Hepatocyte (in vitro differentiated cells): ENCODE measurements around the gene RPIA. TPM values are rescaled to one million over a fixed set of nuclear protein-coding genes. Genes with fewer than 3 reads are reported as not detected.

Source experiments
- DNase-seq: peaks from one replicate; pipeline ENCODE4 v3.0.0-alpha.2; 2016; ENCODE audit warnings: low spot score
- H2AFZ ChIP-seq: fragments of 200-600 bp; sonication (generic); 2 replicates; pipeline ENCODE4 v1.6.0; 2016; ENCODE audit warnings: antibody characterized with exemption, mild to moderate bottlenecking
- H3K27ac ChIP-seq: fragments of 200-600 bp; sonication (generic); 2 replicates; pipeline ENCODE4 v1.5.1; 2016; ENCODE audit warnings: mild to moderate bottlenecking
- H3K27me3 ChIP-seq: fragments of 200-600 bp; sonication (generic); 2 replicates; pipeline ENCODE4 v1.6.1; 2016
- H3K36me3 ChIP-seq: fragments of 200-600 bp; sonication (generic); replicated peaks from 2 replicates; pipeline ENCODE4 v1.5.1; 2016; ENCODE audit warnings: low read depth; ENCODE audit not compliant: insufficient read depth
- H3K4me1 ChIP-seq: fragments of 200-600 bp; sonication (generic); 2 replicates; pipeline ENCODE4 v1.5.1; 2016; ENCODE audit warnings: mild to moderate bottlenecking, moderate library complexity; ENCODE audit not compliant: insufficient read depth
- H3K4me2 ChIP-seq: fragments of 200-600 bp; sonication (generic); 2 replicates; pipeline ENCODE4 v1.6.0; 2016
- H3K4me3 ChIP-seq: fragments of 200-600 bp; sonication (generic); 2 replicates; pipeline ENCODE4 v1.5.1; 2016; ENCODE audit warnings: mild to moderate bottlenecking
- H3K79me2 ChIP-seq: fragments of 200-600 bp; sonication (generic); 2 replicates; pipeline ENCODE4 v1.6.0; 2017; ENCODE audit warnings: mild to moderate bottlenecking
- H3K9me2 ChIP-seq: fragments of 200-600 bp; sonication (generic); replicated peaks from 2 replicates; pipeline ENCODE4 v1.6.0; 2017; ENCODE audit warnings: mild to moderate bottlenecking; ENCODE audit not compliant: insufficient read depth
- H3K9me3 ChIP-seq: fragments of 200-600 bp; sonication (generic); 2 replicates; pipeline ENCODE4 v1.5.1; 2016; ENCODE audit warnings: low read depth, mild to moderate bottlenecking
- H4K20me1 ChIP-seq: fragments of 200-600 bp; sonication (generic); 2 replicates; pipeline ENCODE4 v1.6.0; 2016; ENCODE audit warnings: mild to moderate bottlenecking; ENCODE audit not compliant: insufficient read depth, poor library complexity, severe bottlenecking
- CTCF ChIP-seq: fragments of 200-600 bp; sonication (generic); IDR thresholded peaks from 2 replicates; pipeline ENCODE4 v1.5.1; 2016; ENCODE audit warnings: antibody characterized with exemption, mild to moderate bottlenecking; ENCODE audit not compliant: poor library complexity
- EZH2 ChIP-seq: fragments of 200-600 bp; sonication (generic); IDR thresholded peaks from 2 replicates; pipeline ENCODE4 v1.6.1; 2016; ENCODE audit warnings: antibody characterized with exemption, mild to moderate bottlenecking, borderline replicate concordance
- EZH2phosphoT487 ChIP-seq: fragments of 200-600 bp; sonication (generic); IDR thresholded peaks from one replicate; pipeline ENCODE4 v1.6.1; 2018; ENCODE audit warnings: antibody characterized with exemption, mild to moderate bottlenecking, low read depth, moderate library complexity; ENCODE audit not compliant: unreplicated experiment, severe bottlenecking
- WGBS: methylation state at CpG from one replicate; pipeline ENCODE4 v1.1.6; 2016; ENCODE audit warnings: low lambda C conversion rate; ENCODE audit errors: missing lambda C conversion rate; 5-methylcytosine and 5-hydroxymethylcytosine counted together
- polyA plus RNA-seq: library from polyadenylated mRNA; unstranded; fragments of >200 nt; fragmentation: Nextera tagmentation; extraction: Ambion mirVana; gene quantifications from 2 replicates; pipeline ENCODE4 v1.2.1, GENCODE V29; 2016
- total RNA-seq: library from RNA; depleted of rRNA; stranded (reverse); fragments of >200 nt; gene quantifications from 2 replicates; pipeline ENCODE4 v1.2.3, GENCODE V29; 2014

Gene RPIA
- total and polyA plus RNA-seq, 2 experiments from 2014 or later, result 7.0 to 17.6 TPM

GRCh38 chr2:88654714-88655113 lies 36.8 kb upstream of the RPIA start:
- DNase-seq, result no peak
- TF ChIP-seq CTCF (no peak), EZH2 (no peak), EZH2phosphoT487 (no peak)
- Histone ChIP-seq H3K9me3 (no peaks in the 10 kb centered on the region), H2AFZ (no peak overlapping the region), H3K36me3 (no peaks in the 10 kb centered on the region), H3K27me3 (no peaks in the 10 kb centered on the region), H4K20me1 (no peaks in the 10 kb centered on the region), H3K27ac (no peak overlapping the region), H3K4me3 (no peak overlapping the region), H3K4me2 (no peak overlapping the region), H3K9me2 (no peaks in the 10 kb centered on the region), H3K79me2 (no peaks in the 10 kb centered on the region), H3K4me1 (peaks cover 28% of the 10 kb centered on the region)
- WGBS, result 85% methylated on average over 2 of the region's 2 CpGs

- no peaks in the 10 kb centered on the region for H3K9me3 ChIP-seq
- peak overlapping the region; percentile 34 for H2AFZ ChIP-seq
- TF ChIP-seq EZH2phosphoT487 (no peak), EZH2 (no peak), CTCF (no peak)
- no peaks in the 10 kb centered on the region for H3K36me3 ChIP-seq
- H3K9me2 ChIP-seq, result no peaks in the 10 kb centered on the region
- H3K79me2 ChIP-seq, result no peaks in the 10 kb centered on the region
- peak overlapping the region; percentile 82 for H3K27ac ChIP-seq
- peak; percentile 28 for DNase-seq
- H3K4me2 ChIP-seq, result peak overlapping the region; percentile 4
- H3K27me3 ChIP-seq, result no peaks in the 10 kb centered on the region
- peaks cover 28% of the 10 kb centered on the region for H3K4me1 ChIP-seq
- no peaks in the 10 kb centered on the region for H4K20me1 ChIP-seq
- WGBS, result 75% methylated on average over 3 of the region's 3 CpGs
- H3K4me3 ChIP-seq, result no peak overlapping the region
Measured at GRCh38 chr2:88656690-88657089, 34.8 kb upstream of the RPIA start.

GRCh38 chr2:88657131-88657530 lies 34.3 kb upstream of the RPIA start:
- no peak overlapping the region for H2AFZ ChIP-seq

More at GRCh38 chr2:88657131-88657530, 34.3 kb upstream of the RPIA start:
- Histone ChIP-seq H3K4me2 (peak overlapping the region; percentile 4), H3K9me2 (no peaks in the 10 kb centered on the region), H3K4me3 (no peak overlapping the region), H3K27me3 (no peaks in the 10 kb centered on the region), H3K79me2 (no peaks in the 10 kb centered on the region), H3K27ac (peak overlapping the region; percentile 82), H3K9me3 (no peaks in the 10 kb centered on the region), H3K36me3 (no peaks in the 10 kb centered on the region), H4K20me1 (no peaks in the 10 kb centered on the region), H3K4me1 (peaks cover 28% of the 10 kb centered on the region)
- peak; percentile 56 for DNase-seq
- 72% methylated on average over 2 of the region's 2 CpGs for WGBS
- no peak for TF ChIP-seq EZH2phosphoT487
- TF ChIP-seq CTCF, result no peak
- TF ChIP-seq EZH2, result no peak
